IPS-15b (cell line): ENCODE data around the gene SPSB1.

ENCODE experiments used
- H3K27me3 ChIP-seq: one replicate; pipeline ENCODE4 v1.6.1; 2013; ENCODE audit warnings: low read length; ENCODE audit not compliant: control insufficient read depth, insufficient read depth
- H3K36me3 ChIP-seq: one replicate; pipeline ENCODE4 v1.6.1; 2013; ENCODE audit warnings: low read length; ENCODE audit not compliant: control insufficient read depth, insufficient read depth
- H3K4me1 ChIP-seq: one replicate; pipeline ENCODE4 v1.6.1; 2013; ENCODE audit warnings: mild to moderate bottlenecking, low read length; ENCODE audit not compliant: control insufficient read depth, insufficient read depth
- H3K4me3 ChIP-seq: one replicate; pipeline ENCODE4 v1.5.1; 2013; ENCODE audit warnings: low read depth, low read length
- H3K9ac ChIP-seq: one replicate; pipeline ENCODE4 v1.6.1; 2013; ENCODE audit warnings: low read depth, mild to moderate bottlenecking, low read length
- H3K9me3 ChIP-seq: one replicate; pipeline ENCODE4 v1.6.1; 2013; ENCODE audit warnings: mild to moderate bottlenecking, low read length; ENCODE audit not compliant: control insufficient read depth, insufficient read depth

Gene SPSB1

GRCh38 chr1:9309080-9309479, 16.4 kb downstream of the SPSB1 start:
- H3K9me3 ChIP-seq, result no peaks in the 10 kb centered on the region
- H3K4me3 ChIP-seq, result no peak overlapping the region
- H3K27me3 ChIP-seq, result no peaks in the 10 kb centered on the region
- no peaks in the 10 kb centered on the region for H3K4me1 ChIP-seq
- no peak overlapping the region for H3K9ac ChIP-seq
- H3K36me3 ChIP-seq, result no peaks in the 10 kb centered on the region

DNA sequence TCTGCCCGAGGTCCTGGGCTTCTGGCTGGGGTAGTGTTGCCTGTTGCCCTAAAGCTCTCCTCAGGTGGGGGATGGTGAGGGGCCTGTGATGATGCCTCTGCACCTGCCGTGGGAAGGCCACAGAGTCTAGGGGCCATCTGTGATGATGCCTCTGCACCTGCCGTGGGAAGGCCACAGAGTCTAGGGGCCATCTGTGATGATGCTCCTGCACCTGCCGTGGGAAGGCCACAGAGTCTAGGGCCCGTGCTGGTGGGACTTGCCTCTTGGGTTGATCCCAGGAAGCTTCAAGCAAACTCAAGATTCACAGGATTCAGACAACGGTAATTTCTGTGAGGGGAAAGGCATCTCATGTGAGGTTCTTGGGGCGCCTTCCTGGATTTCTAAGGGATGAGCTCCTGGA, 17.3 kb downstream of the SPSB1 start:
- H3K27me3 ChIP-seq, result no peaks in the 10 kb centered on the region
- H3K4me1 ChIP-seq, result no peaks in the 10 kb centered on the region
- H3K4me3 ChIP-seq, result no peak overlapping the region
- no peaks in the 10 kb centered on the region for H3K36me3 ChIP-seq
- no peak overlapping the region for H3K9ac ChIP-seq
- H3K9me3 ChIP-seq, result no peaks in the 10 kb centered on the region

DNA sequence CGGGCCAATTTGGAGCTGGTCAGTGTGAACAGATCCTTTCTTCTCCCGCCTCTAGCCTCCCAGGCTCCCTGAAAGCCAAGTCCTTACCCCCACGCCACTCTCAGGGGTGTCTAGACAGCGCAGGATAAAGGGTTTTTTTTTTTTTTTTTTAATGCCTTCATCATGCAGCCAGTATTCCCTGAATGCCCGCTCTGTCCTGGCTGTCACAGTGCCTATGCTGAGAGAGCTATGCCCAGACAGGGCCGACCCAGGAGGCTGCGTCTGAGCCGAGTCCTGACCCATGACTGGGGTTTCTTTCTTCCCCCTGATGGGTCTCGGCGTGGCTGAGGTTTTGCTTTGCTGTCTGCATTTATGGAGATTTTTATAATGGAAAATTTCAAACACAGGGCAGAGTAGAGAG, 18.3 kb downstream of the SPSB1 start:
- Histone ChIP-seq H3K4me3 (no peak overlapping the region), H3K27me3 (no peaks in the 10 kb centered on the region), H3K4me1 (no peaks in the 10 kb centered on the region), H3K9ac (no peak overlapping the region), H3K9me3 (no peaks in the 10 kb centered on the region), H3K36me3 (no peaks in the 10 kb centered on the region)

- Histone ChIP-seq H3K9ac (no peak overlapping the region), H3K36me3 (no peaks in the 10 kb centered on the region)
Measured at GRCh38 chr1:9311479-9311878, 18.8 kb downstream of the SPSB1 start.

GRCh38 chr1:9312168-9312720, 19.6 kb downstream of the SPSB1 start:
- Histone ChIP-seq H3K9ac (no peak overlapping the region), H3K36me3 (no peaks in the 10 kb centered on the region), H3K9me3 (no peaks in the 10 kb centered on the region), H3K27me3 (no peaks in the 10 kb centered on the region), H3K4me1 (no peaks in the 10 kb centered on the region), H3K4me3 (no peak overlapping the region)

More at GRCh38 chr1:9311479-9311878, 18.8 kb downstream of the SPSB1 start:
- no peaks in the 10 kb centered on the region for H3K9me3 ChIP-seq
- H3K4me3 ChIP-seq, result no peak overlapping the region
- H3K27me3 ChIP-seq, result no peaks in the 10 kb centered on the region
- H3K4me1 ChIP-seq, result no peaks in the 10 kb centered on the region

GRCh38 chr1:9313576-9313975, 20.9 kb downstream of the SPSB1 start:
- Histone ChIP-seq H3K9ac (no peak overlapping the region), H3K4me3 (no peak overlapping the region), H3K9me3 (no peaks in the 10 kb centered on the region)

DNA sequence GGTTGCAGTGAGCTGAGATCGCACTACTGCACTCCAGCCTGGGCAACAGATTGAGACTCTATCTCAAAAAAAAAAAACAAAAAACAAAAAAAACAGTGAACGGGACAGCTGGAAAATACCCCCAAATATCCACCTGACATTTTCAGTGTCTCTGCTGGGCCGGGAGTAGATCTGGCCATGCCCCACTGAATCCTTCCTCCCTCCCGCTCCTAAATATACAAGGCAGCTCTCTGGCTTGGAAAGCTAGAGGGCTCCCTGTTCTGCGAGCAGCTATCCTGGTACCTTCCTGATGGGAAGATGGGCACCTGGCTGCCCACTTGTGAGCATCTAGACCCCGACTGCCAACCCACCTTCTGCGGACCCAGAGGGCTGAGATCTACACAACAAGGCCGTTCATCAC, 21.4 kb downstream of the SPSB1 start:
- Histone ChIP-seq H3K4me3 (no peak overlapping the region), H3K27me3 (no peaks in the 10 kb centered on the region), H3K9me3 (no peaks in the 10 kb centered on the region), H3K9ac (no peak overlapping the region), H3K36me3 (no peaks in the 10 kb centered on the region), H3K4me1 (no peaks in the 10 kb centered on the region)

More at GRCh38 chr1:9313576-9313975, 20.9 kb downstream of the SPSB1 start:
- Histone ChIP-seq H3K36me3 (no peaks in the 10 kb centered on the region), H3K4me1 (no peaks in the 10 kb centered on the region), H3K27me3 (no peaks in the 10 kb centered on the region)

GRCh38 chr1:9314711-9315379, 22.2 kb downstream of the SPSB1 start:
- H3K27me3 ChIP-seq, result no peaks in the 10 kb centered on the region
- no peak overlapping the region for H3K9ac ChIP-seq
- H3K36me3 ChIP-seq, result no peaks in the 10 kb centered on the region
- H3K4me3 ChIP-seq, result no peak overlapping the region
- peaks cover 4% of the 10 kb centered on the region for H3K4me1 ChIP-seq
- H3K9me3 ChIP-seq, result no peaks in the 10 kb centered on the region

- Histone ChIP-seq H3K9me3 (no peaks in the 10 kb centered on the region), H3K36me3 (no peaks in the 10 kb centered on the region), H3K4me3 (no peak overlapping the region), H3K27me3 (no peaks in the 10 kb centered on the region), H3K9ac (no peak overlapping the region), H3K4me1 (peaks cover 11% of the 10 kb centered on the region)
Measured at GRCh38 chr1:9315411-9316079, 22.9 kb downstream of the SPSB1 start.

DNA sequence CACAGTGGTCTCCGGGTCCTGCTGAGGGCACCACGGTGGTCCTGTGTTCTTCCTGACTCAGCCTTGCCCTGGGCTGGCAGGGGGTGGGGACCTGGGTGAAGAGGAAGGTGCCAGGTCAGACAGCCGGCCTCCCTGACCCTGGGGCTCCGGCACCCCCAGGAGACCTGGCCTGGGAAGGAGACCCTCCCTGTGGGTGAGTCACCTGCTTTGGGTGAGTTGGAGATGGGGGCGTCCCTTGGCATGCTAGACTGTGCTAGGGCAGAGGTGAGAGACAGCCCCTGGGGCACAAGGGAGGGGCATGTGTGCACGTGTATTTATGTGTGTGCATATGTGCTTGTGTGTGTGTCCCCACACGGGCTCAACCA, 23.4 kb downstream of the SPSB1 start:
- no peaks in the 10 kb centered on the region for H3K9me3 ChIP-seq
- H3K9ac ChIP-seq, result no peak overlapping the region
- no peaks in the 10 kb centered on the region for H3K27me3 ChIP-seq
- H3K4me3 ChIP-seq, result no peak overlapping the region
- H3K4me1 ChIP-seq, result peaks cover 12% of the 10 kb centered on the region
- no peaks in the 10 kb centered on the region for H3K36me3 ChIP-seq

GRCh38 chr1:9316512-9316911, 23.8 kb downstream of the SPSB1 start:
- Histone ChIP-seq H3K4me3 (no peak overlapping the region), H3K9ac (no peak overlapping the region), H3K27me3 (no peaks in the 10 kb centered on the region), H3K36me3 (no peaks in the 10 kb centered on the region), H3K4me1 (peaks cover 16% of the 10 kb centered on the region), H3K9me3 (no peaks in the 10 kb centered on the region)

DNA sequence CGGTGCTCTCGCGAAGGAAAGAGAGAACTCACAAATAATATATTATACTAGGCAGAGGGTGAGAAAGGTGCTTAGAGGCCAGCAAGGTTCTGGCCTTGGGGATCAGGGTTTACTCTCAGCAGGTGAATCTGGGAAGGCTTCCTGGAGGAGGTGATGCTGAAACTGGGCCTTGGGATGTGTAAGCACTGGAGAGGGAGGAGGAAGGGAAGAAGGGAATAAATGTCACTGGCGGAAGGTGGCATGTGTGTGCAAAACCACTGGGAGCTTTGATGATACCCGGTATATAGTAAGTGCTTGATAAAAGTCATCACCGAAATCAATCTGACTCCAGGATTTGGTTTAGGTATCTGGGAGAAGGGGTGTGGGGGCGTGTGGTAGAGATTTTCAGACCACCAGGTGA, 24.4 kb downstream of the SPSB1 start:
- H3K9me3 ChIP-seq, result no peaks in the 10 kb centered on the region
- H3K27me3 ChIP-seq, result no peaks in the 10 kb centered on the region
- no peaks in the 10 kb centered on the region for H3K36me3 ChIP-seq
- H3K4me1 ChIP-seq, result peaks cover 16% of the 10 kb centered on the region
- no peak overlapping the region for H3K4me3 ChIP-seq
- H3K9ac ChIP-seq, result no peak overlapping the region
